ENCODE measurements around the gene LACTBL1. TPM values are rescaled to one million over a fixed set of nuclear protein-coding genes. Genes with fewer than 3 reads are reported as not detected.
A peak's percentile ranks its signal among the peaks of the same experiment; 100 is the strongest.
"Not testable (repeated sequence)": the region's sequence is repeated elsewhere in the genome, so short reads cannot be mapped to it uniquely, and the experiment has no call there.

The LACTBL1 gene
- total RNA-seq, 1 donor from 2014 or later, result not detected

DNA sequence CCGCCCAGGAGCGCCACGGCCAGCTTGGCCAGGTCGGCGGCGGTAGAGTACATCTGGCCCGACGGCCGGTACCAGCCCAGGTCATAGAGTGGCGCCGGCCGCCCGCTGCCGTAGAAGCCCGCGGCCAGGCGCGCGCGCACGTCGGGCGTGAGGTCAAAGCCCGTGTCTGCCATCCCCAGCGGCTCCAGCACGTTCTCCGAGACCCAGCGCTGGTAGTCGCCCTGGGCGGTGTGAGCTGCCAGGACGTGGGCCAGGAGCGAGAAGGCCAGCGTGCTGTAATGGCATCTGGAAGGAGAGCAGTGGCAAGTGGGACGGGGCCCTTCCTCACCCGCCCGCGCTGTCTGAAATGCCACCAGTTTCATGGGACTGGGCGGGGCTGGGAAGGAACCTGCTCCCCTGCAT lies 18.9 kb downstream of the LACTBL1 start:
- intact Hi-C loops (cut with micrococcal nuclease), result no loop called here
- Histone ChIP-seq H3K4me3 (peak overlapping the region; percentile 43), H3K9me3 (replicated peaks) (no peaks in the 10 kb centered on the region), H3K4me1 (no peaks in the 10 kb centered on the region), H3K36me3 (no peaks in the 10 kb centered on the region), H3K27ac (replicated peaks) (no peak overlapping the region), H3K27me3 (ENCODE audit: low read depth) (peaks cover 88% of the 10 kb centered on the region)
- TF ChIP-seq, protein P1, sequence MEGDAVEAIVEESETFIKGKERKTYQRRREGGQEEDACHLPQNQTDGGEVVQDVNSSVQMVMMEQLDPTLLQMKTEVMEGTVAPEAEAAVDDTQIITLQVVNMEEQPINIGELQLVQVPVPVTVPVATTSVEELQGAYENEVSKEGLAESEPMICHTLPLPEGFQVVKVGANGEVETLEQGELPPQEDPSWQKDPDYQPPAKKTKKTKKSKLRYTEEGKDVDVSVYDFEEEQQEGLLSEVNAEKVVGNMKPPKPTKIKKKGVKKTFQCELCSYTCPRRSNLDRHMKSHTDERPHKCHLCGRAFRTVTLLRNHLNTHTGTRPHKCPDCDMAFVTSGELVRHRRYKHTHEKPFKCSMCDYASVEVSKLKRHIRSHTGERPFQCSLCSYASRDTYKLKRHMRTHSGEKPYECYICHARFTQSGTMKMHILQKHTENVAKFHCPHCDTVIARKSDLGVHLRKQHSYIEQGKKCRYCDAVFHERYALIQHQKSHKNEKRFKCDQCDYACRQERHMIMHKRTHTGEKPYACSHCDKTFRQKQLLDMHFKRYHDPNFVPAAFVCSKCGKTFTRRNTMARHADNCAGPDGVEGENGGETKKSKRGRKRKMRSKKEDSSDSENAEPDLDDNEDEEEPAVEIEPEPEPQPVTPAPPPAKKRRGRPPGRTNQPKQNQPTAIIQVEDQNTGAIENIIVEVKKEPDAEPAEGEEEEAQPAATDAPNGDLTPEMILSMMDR (IDR thresholded peaks at IDR 0.05; ENCODE audit: borderline replicate concordance), result no peak
- no peak for DNase-seq

DNA sequence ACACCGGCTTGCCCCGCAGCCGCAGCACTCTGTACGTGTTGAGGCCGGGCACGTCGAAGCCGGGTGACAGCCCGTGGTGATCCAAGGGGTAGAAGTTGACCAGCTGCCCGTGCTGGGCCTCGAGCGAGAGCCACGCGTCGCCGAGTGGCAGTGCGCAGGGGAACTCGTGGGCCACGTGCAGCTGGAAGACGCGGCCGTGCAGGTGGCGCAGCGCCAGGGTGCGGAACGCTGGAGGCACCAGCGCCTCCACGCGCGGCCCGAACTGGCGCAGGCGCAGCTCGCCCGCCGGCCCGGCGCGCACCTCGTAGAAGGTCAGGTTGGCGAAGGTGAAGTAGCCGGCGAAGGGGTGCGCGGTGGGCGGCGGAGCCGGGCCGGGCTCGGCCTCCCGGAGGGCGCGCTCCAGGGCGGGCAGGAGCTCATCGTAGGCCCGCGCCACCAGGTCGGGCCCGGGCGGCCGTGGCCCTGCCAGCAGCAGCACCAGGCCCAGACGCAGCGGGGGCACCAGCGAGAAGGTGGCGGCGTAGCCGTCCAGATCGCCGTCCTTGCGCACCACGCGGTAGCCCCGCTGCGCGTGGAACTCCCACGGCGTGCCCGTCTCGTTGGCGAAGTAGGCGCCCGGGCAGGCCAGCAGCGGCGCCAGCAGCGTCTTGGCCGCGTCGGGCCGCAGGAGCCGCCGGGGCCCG lies 19.5 kb downstream of the LACTBL1 start:
- Histone ChIP-seq H3K27me3 (ENCODE audit: low read depth) (peaks cover 85% of the 10 kb centered on the region), H3K9me3 (replicated peaks) (no peaks in the 10 kb centered on the region), H3K4me1 (no peaks in the 10 kb centered on the region), H3K27ac (replicated peaks) (no peak overlapping the region), H3K36me3 (no peaks in the 10 kb centered on the region), H3K4me3 (peak overlapping the region; percentile 43)
- DNase-seq, result no peak
- TF ChIP-seq, protein P1 (IDR thresholded peaks at IDR 0.05; ENCODE audit: borderline replicate concordance), result no peak
- intact Hi-C loops (cut with micrococcal nuclease), result no loop called here

DNA sequence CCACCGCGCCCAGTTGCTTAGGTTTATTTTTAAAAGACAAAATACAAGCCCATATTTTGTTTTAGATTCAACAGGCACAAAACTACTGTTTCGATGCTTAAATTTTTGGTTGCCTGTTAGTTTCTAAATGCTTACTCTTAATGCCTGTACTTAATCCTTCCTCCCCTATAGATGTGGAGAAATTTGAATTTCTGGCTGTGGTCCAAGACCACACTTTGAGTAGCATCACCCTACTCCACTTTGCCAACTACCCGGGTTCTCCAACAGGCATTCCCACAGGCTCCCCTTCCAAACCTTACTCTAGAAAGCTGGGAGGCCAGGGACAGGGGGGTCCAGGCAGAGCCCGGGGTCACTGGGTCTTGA lies 20.0 kb downstream of the LACTBL1 start:
- Histone ChIP-seq H3K36me3 (no peaks in the 10 kb centered on the region), H3K9me3 (replicated peaks) (no peaks in the 10 kb centered on the region), H3K4me3 (no peak overlapping the region), H3K27me3 (ENCODE audit: low read depth) (peaks cover 85% of the 10 kb centered on the region), H3K4me1 (no peaks in the 10 kb centered on the region), H3K27ac (replicated peaks) (no peak overlapping the region)
- DNase-seq, result no peak
- TF ChIP-seq, protein P1 (IDR thresholded peaks at IDR 0.05; ENCODE audit: borderline replicate concordance), result no peak
- intact Hi-C loops (cut with micrococcal nuclease), result no loop called here

DNA sequence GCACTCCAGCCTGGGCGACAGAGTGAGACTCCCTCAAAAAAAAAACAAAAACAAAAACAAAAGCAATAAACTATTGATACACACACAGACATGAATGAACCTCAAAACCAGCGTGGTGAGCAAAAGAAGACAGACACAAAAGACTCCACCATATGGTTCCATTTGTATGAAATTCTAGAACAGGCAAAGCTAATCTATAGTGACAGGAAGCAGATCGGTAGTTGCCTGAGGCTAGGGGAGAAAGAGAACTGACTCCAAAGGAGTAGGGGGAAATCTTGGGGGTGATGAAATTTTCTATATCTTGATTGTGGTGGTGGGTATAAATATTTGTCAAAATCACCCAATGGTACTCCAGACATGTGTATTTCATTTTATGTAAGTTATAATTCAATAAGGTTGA lies 20.9 kb downstream of the LACTBL1 start:
- Histone ChIP-seq H3K4me3 (no peak overlapping the region), H3K27ac (replicated peaks) (no peak overlapping the region), H3K27me3 (ENCODE audit: low read depth) (peaks cover 92% of the 10 kb centered on the region), H3K4me1 (no peaks in the 10 kb centered on the region), H3K36me3 (no peaks in the 10 kb centered on the region), H3K9me3 (replicated peaks) (no peaks in the 10 kb centered on the region)
- TF ChIP-seq, protein P1 (IDR thresholded peaks at IDR 0.05; ENCODE audit: borderline replicate concordance), result no peak
- no peak for DNase-seq
- intact Hi-C loops (cut with micrococcal nuclease), result no loop called here

DNA sequence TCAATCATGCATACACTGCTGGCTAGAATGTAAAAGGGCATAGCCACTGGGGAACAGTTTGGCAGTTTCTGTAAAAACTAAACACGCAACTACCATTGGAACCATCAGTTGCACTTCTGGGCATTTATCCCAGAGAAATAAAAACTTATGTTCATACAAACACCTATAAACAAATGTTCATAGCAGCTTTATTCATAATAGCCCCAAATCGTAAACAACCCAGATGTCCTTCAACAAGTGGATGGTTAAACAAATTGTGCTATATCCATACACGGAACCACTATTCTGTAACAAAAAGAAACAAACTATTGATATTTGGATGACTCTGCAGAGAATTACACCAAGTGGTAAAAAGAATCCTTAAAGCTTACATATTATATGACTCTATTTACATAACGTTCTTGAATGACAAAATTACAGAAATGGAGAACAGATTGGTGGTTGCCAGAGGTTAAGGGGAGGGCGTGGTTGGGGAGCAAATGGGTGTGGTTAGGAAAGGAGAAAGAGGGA lies 22.8 kb downstream of the LACTBL1 start:
- no peak overlapping the region for H3K27ac ChIP-seq (replicated peaks)
- H3K36me3 ChIP-seq, result no peaks in the 10 kb centered on the region
- intact Hi-C loops (cut with micrococcal nuclease), result no loop called here
- no peaks in the 10 kb centered on the region for H3K4me1 ChIP-seq
- no peak for DNase-seq
- TF ChIP-seq, protein P1 (IDR thresholded peaks at IDR 0.05; ENCODE audit: borderline replicate concordance), result no peak
- H3K27me3 ChIP-seq (ENCODE audit: low read depth), result peaks cover 94% of the 10 kb centered on the region
- no peaks in the 10 kb centered on the region for H3K9me3 ChIP-seq (replicated peaks)
- H3K4me3 ChIP-seq, result no peak overlapping the region

DNA sequence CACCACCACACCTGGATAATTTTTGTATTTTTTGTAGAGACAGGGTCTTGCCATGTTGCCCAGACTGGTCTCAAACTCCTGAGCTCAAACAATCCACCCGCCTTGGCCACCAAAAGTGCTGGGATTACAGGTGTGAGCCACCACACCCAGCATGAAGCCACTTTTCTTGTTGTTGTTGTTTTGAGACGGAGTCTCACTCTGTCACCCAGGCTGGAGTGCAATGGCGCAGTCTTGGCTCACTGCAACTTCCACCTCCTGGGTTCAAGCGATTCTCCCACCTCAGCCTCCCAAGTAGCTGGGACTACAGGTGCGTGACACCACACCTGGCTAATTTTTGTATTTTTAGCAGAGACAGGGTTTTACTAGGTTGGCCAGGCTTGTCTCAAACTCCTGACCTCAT lies 27.5 kb downstream of the LACTBL1 start:
- Histone ChIP-seq H3K9me3 (replicated peaks) (peaks cover 17% of the 10 kb centered on the region), H3K27me3 (ENCODE audit: low read depth) (peaks cover 73% of the 10 kb centered on the region)
- H3K4me3 ChIP-seq; H3K36me3 ChIP-seq; H3K27ac ChIP-seq (replicated peaks); intact Hi-C loops (cut with micrococcal nuclease); DNase-seq; H3K4me1 ChIP-seq: not testable (repeated sequence)
